K562 (cell line): ENCODE data around the gene FRMD4A. TPM values are rescaled to one million over a fixed set of nuclear protein-coding genes. Genes with fewer than 3 reads are reported as not detected.

Experiments
- CREM ChIP-seq: IDR thresholded peaks from 2 replicates; pipeline ENCODE4 v1.6.1; 2014; ENCODE audit warnings: antibody characterized with exemption, low read depth
- MGA ChIP-seq: fragments of 450-650 bp; IDR thresholded peaks from 2 replicates; pipeline ENCODE4 v1.6.1; 2016; ENCODE audit warnings: mild to moderate bottlenecking, moderate library complexity
- NR1H2 ChIP-seq: sonication (generic); formaldehyde crosslinking; IDR thresholded peaks from 2 replicates; pipeline ENCODE4 v1.4.0; 2020; ENCODE audit warnings: mild to moderate bottlenecking, missing genetic modification reagents
- NRF1 ChIP-seq, 2 experiments: fragments of 450-650 bp; IDR thresholded peaks in 1 of 2; conservative IDR thresholded peaks in 1 of 2; 2 replicates each; pipeline ENCODE4 v1.6.1; 2014; ENCODE audit warnings: mild to moderate bottlenecking in 2 of 2
- SOX6 ChIP-seq: fragments of 450-650 bp; IDR thresholded peaks from 2 replicates; pipeline ENCODE4 v1.6.1; 2014; ENCODE audit warnings: mild to moderate bottlenecking
- TEAD4 ChIP-seq, 2 experiments: sonication (generic) in 1 of 2; formaldehyde crosslinking in 1 of 2; IDR thresholded peaks; 2 replicates each; pipeline versions ENCODE4 v1.6.1 to v1.8.0; 2012 to 2022; ENCODE audit warnings: borderline replicate concordance in 1 of 2, inconsistent platforms in 1 of 2, low read length in 1 of 2, mild to moderate bottlenecking in 1 of 2, missing genetic modification reagents in 1 of 2
- THRA ChIP-seq: fragments of 450-650 bp; IDR thresholded peaks from 2 replicates; pipeline ENCODE4 v1.6.1; 2017; ENCODE audit warnings: mild to moderate bottlenecking, moderate library complexity
- ZKSCAN1 ChIP-seq: fragments of 150-350 bp; IDR thresholded peaks from 2 replicates; pipeline ENCODE4 v1.6.1; 2016; ENCODE audit warnings: low read depth, low read length
- ZNF830 ChIP-seq: fragments of 250-450 bp; sonication (Bioruptor Pico); IDR thresholded peaks from 2 replicates; pipeline ENCODE4 v1.5.0; 2021; ENCODE audit warnings: mild to moderate bottlenecking
- polyA plus RNA-seq, 8 experiments: library from polyadenylated mRNA; depleted of rRNA in 4 of 8; stranded (reverse) in 5 of 8; unstranded in 3 of 8; fragments of >200 nt; fragmentation: Nextera tagmentation in 2 of 8; fragmentation: Illumina TruSeq in 1 of 8; extraction: Ambion mirVana in 2 of 8; extraction: Trizol in 1 of 8; gene quantifications; 2 replicates each; pipeline versions ENCODE4 v1.2.1 to v1.2.3, GENCODE V29; 2011 to 2014; ENCODE audit warnings: inconsistent platforms in 1 of 8, missing spikeins in 1 of 8
- total RNA-seq, 7 experiments: library from RNA; depleted of rRNA in 6 of 7; stranded (reverse); fragments of >200 nt in 6 of 7; fragmentation: Illumina TruSeq in 2 of 7; extraction: Trizol in 2 of 7; gene quantifications; 2 replicates each; pipeline versions ENCODE4 v1.2.1 to v1.2.3, GENCODE V29; 2011 to 2021; ENCODE audit warnings: low replicate concordance in 1 of 7
- TF ChIP-seq, protein P1 (sequence below): IDR thresholded peaks from 2 replicates; pipeline ENCODE4 v1.6.1; 2016; ENCODE audit warnings: missing genetic modification characterization, missing compliant biosample characterization

Gene FRMD4A
- total and polyA plus RNA-seq, 9 of the 15 experiments (the other 6 are each of a cell fraction or from before 2014, with no cell fraction given) = 0.80 to 5.2 (median 3.0) TPM

GRCh38 chr10:13705526-13706174 is 625.1 kb downstream of the FRMD4A start (continued):
- TF ChIP-seq NRF1 (conservative IDR thresholded peaks at IDR 0.05 in 1 of 2, IDR thresholded peaks at IDR 0.05 in 1 of 2) (peak; percentile 25 to 55; a peak in 1 of 4 replicates), MGA (no peak), TEAD4 (IDR thresholded peaks at IDR 0.05; ENCODE audit: low read length) (peak; percentile 98), TEAD4 (CRISPR knock-in tag; IDR thresholded peaks at IDR 0.05; ENCODE audit: borderline replicate concordance) (no peak), NR1H2 (CRISPR knock-in tag) (no peak), ZNF830 (CRISPR knock-in tag) (no peak), THRA (no peak), ZKSCAN1 (peak; percentile 56; the same call in 1 of the 2 replicates), SOX6 (peak; percentile 83), CREM (peak; percentile 68)
- TF ChIP-seq, protein P1, sequence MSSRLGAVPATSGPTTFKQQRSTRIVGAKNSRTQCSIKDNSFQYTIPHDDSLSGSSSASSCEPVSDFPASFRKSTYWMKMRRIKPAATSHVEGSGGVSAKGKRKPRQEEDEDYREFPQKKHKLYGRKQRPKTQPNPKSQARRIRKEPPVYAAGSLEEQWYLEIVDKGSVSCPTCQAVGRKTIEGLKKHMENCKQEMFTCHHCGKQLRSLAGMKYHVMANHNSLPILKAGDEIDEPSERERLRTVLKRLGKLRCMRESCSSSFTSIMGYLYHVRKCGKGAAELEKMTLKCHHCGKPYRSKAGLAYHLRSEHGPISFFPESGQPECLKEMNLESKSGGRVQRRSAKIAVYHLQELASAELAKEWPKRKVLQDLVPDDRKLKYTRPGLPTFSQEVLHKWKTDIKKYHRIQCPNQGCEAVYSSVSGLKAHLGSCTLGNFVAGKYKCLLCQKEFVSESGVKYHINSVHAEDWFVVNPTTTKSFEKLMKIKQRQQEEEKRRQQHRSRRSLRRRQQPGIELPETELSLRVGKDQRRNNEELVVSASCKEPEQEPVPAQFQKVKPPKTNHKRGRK (tag) = no peak
